ENCODE data around the gene IL1RL2.

DNA sequence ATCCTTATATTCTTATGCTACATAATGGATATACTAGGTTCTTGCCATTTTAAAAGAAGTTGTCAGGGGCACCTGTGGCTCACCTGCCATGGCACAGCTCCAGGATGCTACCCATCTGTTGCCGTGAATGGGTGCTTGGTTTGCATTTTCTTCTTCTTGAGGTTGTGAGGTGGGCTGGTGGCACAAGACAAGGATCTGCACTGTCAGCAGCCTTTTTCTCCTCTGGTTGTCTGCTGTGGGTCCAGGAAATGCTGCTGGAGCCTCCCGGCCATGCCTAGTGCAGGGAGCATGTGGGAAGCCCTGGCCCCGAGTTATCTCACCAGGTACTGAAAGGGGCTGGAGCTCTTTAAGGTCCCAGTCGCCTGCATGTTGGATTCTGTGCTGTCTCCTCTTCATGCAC is 41.7 kb upstream of the IL1RL2 start:
- TF ChIP-seq, protein P1, sequence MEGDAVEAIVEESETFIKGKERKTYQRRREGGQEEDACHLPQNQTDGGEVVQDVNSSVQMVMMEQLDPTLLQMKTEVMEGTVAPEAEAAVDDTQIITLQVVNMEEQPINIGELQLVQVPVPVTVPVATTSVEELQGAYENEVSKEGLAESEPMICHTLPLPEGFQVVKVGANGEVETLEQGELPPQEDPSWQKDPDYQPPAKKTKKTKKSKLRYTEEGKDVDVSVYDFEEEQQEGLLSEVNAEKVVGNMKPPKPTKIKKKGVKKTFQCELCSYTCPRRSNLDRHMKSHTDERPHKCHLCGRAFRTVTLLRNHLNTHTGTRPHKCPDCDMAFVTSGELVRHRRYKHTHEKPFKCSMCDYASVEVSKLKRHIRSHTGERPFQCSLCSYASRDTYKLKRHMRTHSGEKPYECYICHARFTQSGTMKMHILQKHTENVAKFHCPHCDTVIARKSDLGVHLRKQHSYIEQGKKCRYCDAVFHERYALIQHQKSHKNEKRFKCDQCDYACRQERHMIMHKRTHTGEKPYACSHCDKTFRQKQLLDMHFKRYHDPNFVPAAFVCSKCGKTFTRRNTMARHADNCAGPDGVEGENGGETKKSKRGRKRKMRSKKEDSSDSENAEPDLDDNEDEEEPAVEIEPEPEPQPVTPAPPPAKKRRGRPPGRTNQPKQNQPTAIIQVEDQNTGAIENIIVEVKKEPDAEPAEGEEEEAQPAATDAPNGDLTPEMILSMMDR (IDR thresholded peaks at IDR 0.05), result no peak
- TF ChIP-seq POLR2AphosphoS5 (IDR thresholded peaks at IDR 0.05), result no peak
